Stimulated activated CD8-positive, alpha-beta memory T cell treated with anti-CD3 and anti-CD28 coated beads, Interleukin-7, amount 100 ng/mL, for 24 hours (primary cell): ENCODE results near the gene LIMS3.
"Not testable (repeated sequence)": the region's sequence is repeated elsewhere in the genome, so short reads cannot be mapped to it uniquely, and the experiment has no call there.

Source experiments
- DNase-seq: peaks from one replicate; pipeline ENCODE4 v3.0.0-alpha.2; 2020; ENCODE audit warnings: low read depth

Gene LIMS3

GRCh38 chr2:109898462-109899336 lies at the start of gene LIMS3:
Gene LIMS3 (plus strand): TSS chr2:109898688. CDS start chr2:109898729, 41 bp downstream.
- not testable (repeated sequence) for DNase-seq

- DNase-seq, result not testable (repeated sequence)
Observed at GRCh38 chr2:109871129-109871751, 27.2 kb upstream of the LIMS3 start.

DNA sequence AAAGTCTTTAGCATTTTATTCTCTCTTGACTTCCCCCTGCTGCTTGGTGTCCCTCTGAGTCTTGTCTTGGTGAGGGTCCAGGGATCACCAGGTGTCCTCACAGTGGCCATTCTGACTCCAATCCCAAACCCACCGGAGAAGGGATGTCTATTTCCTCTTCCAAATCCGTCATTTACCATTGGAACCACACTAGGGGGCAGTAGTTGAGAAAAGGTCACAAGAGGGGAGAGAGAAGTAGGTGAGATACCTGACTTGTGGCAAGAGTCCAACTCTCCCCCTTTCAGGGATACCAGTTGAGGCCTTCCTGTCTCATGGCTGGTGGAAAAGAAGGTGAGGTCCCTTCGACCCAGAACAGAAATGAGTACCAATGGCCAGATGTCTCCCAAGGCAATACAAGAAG lies 21.9 kb upstream of the LIMS3 start:
- DNase-seq, result not testable (repeated sequence)

GRCh38 chr2:109882112-109882511 lies 16.4 kb upstream of the LIMS3 start:
- DNase-seq, result not testable (repeated sequence)

DNA sequence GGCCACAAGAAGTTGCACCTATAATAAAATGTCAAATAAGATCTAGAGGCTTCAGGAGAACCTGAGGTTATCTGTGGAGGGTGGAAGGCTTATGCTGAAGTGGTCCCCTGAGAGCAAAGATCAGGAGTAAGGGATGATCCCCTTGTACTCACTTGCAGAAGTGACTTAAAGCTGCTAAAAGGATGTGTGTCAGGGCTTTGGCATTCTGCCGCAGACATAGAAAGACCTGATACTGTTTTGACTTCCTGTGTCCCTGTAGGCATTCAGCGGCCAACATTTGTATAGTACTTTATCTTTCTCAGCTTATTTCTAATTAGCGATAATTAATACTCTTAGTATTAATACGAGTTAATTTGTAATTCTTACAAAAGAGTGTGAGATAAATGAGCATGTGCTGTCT lies 10.1 kb upstream of the LIMS3 start:
- not testable (repeated sequence) for DNase-seq

- DNase-seq, result not testable (repeated sequence)
Observed at GRCh38 chr2:109889909-109890308, 8.6 kb upstream of the LIMS3 start.

GRCh38 chr2:109891024-109891423 lies 7.5 kb upstream of the LIMS3 start:
- DNase-seq, result not testable (repeated sequence)

GRCh38 chr2:109893736-109894135 lies 4.8 kb upstream of the LIMS3 start:
- DNase-seq, result not testable (repeated sequence)

- DNase-seq, result not testable (repeated sequence)
Observed at GRCh38 chr2:109894141-109894540, 4.3 kb upstream of the LIMS3 start.

DNA sequence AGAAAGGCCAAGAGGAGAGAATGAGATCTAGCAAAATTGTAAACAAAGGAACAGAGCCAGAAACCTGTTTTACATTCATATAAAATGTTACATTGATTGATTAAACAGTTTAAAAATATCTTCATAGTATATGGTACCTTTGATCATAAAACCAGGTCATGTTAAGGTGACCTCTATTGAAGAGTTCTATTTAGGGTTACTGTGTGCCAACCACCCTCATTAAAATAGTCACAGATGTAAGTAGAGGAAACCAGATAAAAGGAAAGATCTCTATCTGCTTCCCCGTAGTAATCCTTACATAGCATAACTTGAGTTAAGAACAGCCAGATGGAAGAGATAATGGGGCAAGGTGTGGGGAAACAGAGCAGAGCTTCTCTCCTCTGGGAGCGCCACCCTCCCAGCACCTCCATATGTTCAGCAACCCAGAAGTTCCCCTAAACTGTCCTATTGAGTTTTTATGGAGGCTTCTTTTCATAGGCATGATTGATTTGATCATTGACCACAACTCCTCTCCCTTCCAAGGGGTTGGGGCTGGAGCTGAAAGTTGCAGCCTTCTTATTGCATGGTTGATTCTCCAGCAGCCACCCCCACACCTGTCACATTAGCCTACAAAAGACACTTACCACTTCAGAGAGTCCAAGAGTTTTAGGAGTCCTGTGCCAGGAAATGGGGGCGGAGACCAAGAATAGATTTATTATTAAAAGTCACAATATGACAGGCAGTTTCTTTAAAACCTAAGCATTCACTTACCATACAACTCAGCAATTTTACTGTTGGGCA lies 3.2 kb upstream of the LIMS3 start:
- not testable (repeated sequence) for DNase-seq

GRCh38 chr2:109896212-109896611 lies 2.3 kb upstream of the LIMS3 start:
- not testable (repeated sequence) for DNase-seq

- not testable (repeated sequence) for DNase-seq
Observed at GRCh38 chr2:109897769-109898461, 573 bp upstream of the LIMS3 start.

DNA sequence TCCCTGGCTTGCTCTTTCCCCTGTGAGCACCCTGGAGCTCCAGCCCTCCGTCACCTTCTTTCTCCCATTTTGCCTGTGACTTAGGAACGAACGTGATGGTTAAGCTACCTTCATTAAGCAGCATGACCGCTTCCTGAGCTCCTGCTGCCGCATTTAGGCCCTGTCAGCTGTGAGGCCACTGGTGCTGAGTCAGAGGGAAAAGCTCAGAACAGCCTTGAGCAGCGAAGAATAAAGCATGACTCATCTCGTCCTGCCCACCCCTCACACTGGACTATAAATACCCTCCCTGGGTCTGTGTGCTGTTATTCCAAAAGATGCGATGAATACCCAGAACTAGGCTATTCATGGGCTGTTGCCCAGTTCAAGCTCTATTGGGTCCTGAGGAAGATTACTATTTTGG lies 7.3 kb downstream of the LIMS3 start:
- DNase-seq, result not testable (repeated sequence)

GRCh38 chr2:109908626-109909025 lies 10.1 kb downstream of the LIMS3 start:
- DNase-seq, result not testable (repeated sequence)

DNA sequence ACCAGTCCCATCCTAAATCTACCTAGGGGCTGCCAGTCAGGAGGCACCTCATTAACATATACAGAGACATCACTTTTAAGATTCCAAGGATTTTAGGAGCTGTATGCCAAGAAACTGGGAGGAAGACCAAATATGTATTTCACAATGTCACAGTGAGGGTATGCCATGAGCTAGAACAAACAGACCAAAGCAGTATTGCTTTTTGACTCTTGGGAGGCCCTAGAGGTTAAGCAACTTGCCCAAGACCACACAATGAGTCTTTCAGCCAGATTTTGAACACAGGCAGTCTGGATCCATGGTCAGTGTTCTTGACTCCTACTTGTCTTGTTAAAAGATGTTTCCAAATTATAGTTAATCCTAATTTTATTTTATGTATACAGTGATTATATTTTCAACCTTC lies 12.3 kb downstream of the LIMS3 start:
- DNase-seq, result not testable (repeated sequence)

DNA sequence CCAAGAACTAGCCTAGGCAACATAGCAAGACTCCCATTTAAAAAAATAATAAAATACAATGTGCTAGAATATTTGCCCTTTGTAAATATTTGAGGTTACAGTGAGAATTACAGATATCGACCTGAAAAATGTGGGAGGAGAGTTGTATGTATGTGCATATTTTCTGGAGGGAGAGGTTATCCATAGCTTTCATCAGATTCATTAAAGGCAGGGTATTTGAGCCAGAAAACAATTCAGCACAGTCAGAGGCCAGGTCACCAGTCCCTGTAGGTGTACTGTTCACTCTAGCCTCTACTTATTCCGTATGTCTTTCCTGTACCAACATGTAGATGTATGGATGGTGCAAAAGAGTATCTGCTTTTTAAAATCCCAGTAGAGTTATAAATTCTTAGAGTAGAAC lies 15.4 kb downstream of the LIMS3 start:
- DNase-seq, result not testable (repeated sequence)

- not testable (repeated sequence) for DNase-seq
Observed at GRCh38 chr2:109914552-109914951, 16.1 kb downstream of the LIMS3 start.

- DNase-seq, result not testable (repeated sequence)
Observed at GRCh38 chr2:109915830-109916229, 17.3 kb downstream of the LIMS3 start.

DNA sequence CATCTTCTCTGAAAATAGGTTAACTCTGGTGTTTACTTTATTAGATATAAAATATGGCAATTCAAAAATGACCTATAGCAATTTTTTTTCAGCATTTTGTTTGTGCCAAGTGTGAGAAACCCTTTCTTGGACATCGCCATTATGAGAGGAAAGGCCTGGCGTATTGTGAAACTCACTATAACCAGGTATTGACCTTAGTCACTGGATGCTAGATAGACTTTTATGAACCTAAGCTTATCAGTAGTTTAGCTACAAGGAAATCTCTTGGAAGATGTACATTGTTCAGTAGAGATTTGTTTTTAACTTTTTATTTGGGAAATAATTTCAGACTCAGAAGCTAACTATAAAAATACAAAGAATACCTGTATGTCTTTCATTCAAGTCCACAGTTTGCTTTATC lies 21.7 kb downstream of the LIMS3 start:
- not testable (repeated sequence) for DNase-seq

- not testable (repeated sequence) for DNase-seq
Observed at GRCh38 chr2:109921543-109922384, 23.3 kb downstream of the LIMS3 start.

DNA sequence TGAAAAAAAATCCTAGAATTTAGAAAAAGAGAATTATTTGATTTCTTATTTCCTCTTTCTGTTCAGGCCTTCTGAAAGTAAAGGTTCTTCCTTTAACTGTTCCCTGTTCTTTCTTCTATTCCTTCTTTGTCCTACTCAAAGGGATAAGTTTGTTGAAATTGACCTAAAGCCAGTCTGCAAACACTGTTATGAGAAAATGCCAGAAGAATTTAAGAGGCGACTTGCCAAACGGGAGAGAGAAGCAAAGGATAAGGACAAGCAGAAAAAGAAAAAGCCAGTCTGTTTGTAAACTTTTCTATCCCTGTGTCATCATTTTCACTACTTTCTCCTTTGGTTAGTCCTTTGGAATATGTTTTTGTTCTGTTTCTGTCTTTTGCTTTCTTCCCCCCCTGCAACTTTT lies 26.0 kb downstream of the LIMS3 start:
- DNase-seq, result not testable (repeated sequence)
